Loucy (cell line): ENCODE data around the gene NID2.

Source experiments
- CTCF ChIP-seq: fragments of 200-600 bp; sonication (generic); conservative IDR thresholded peaks from 2 replicates; pipeline ENCODE4 v1.5.1; 2014; ENCODE audit warnings: mild to moderate bottlenecking, antibody characterized with exemption, low read length
- EZH2phosphoT487 ChIP-seq: fragments of 200-600 bp; IDR thresholded peaks from 2 replicates; pipeline ENCODE4 v1.6.1; 2018; ENCODE audit warnings: antibody characterized with exemption, mild to moderate bottlenecking, moderate library complexity, borderline replicate concordance

GRCh38 chr14:52063052-52063462 lies 5.8 kb downstream of the NID2 start:
- TF ChIP-seq CTCF (no peak), EZH2phosphoT487 (no peak)
